ENCODE results near the gene NLGN1. TPM values are rescaled to one million over a fixed set of nuclear protein-coding genes. Genes with fewer than 3 reads are reported as not detected.
A peak's percentile ranks its signal among the peaks of the same experiment; 100 is the strongest.

NLGN1 gene
- total and polyA plus RNA-seq, 11 donors, result 1.8 to 27.6 (median 15.5) TPM

DNA sequence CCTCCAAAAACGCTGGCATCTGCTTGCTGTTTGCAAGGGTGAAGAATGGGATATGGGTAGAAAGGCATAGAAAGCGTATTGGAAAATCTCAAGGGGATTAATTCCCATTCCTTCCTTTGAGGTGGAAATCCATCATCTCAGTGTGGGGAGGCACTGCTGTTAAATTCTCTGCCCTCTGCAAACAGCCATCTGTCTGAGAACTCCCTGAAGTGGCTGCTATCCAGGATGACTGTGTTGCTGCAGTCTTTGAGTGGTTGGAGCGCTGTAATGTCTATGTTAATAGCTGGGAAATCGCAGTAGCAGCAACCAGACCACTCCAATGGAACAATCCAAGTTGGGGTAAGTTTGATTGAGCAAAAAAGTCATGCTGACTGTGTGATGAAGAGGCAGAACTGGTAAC is 625.9 kb downstream of the NLGN1 start:
- DNase-seq (no peak), ATAC-seq (peak in 3 of 4 donors; percentile 53 to 77 (median 69))
- H3K27ac ChIP-seq, result no peak overlapping the region
- intact Hi-C loops (cut with DNase I), result no loop called here
- H3K27me3 ChIP-seq, result no peaks in the 10 kb centered on the region
- no peaks in the 10 kb centered on the region for H3K36me3 ChIP-seq
- WGBS, 4 donors, result 48 to 79% (median 64%) methylated on average over 4 of the region's 4 CpGs
- peaks cover 0 to 8% (median under 1%) of the 10 kb centered on the region in 12 donors for H3K9me3 ChIP-seq
- TF ChIP-seq, protein P1, sequence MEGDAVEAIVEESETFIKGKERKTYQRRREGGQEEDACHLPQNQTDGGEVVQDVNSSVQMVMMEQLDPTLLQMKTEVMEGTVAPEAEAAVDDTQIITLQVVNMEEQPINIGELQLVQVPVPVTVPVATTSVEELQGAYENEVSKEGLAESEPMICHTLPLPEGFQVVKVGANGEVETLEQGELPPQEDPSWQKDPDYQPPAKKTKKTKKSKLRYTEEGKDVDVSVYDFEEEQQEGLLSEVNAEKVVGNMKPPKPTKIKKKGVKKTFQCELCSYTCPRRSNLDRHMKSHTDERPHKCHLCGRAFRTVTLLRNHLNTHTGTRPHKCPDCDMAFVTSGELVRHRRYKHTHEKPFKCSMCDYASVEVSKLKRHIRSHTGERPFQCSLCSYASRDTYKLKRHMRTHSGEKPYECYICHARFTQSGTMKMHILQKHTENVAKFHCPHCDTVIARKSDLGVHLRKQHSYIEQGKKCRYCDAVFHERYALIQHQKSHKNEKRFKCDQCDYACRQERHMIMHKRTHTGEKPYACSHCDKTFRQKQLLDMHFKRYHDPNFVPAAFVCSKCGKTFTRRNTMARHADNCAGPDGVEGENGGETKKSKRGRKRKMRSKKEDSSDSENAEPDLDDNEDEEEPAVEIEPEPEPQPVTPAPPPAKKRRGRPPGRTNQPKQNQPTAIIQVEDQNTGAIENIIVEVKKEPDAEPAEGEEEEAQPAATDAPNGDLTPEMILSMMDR (IDR thresholded peaks at IDR 0.05), result no peak
- TF ChIP-seq POLR2A (IDR thresholded peaks at IDR 0.05), result no peak
- no peak overlapping the region for H3K4me3 ChIP-seq
- H3K4me1 ChIP-seq, result no peaks in the 10 kb centered on the region

DNA sequence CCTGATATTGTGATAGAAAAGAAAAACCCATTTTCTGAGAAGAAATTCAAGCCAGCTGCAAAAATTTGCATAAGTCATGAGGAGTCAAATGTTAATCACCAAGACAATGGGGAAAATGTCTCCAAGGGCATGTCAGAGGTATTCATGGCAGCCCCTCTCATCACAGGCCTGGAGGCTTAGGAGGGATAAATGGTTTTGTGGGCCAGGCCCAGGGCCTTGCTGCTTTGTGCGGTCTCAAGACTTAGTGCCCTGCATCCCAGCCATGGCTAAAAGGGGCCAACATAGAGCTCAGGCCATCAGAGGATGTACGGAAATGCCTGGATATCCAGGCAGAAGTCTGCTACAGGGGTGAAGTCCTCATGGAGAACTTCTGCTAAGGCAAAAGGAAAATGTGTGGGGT is 631.1 kb downstream of the NLGN1 start:
- H3K4me1 ChIP-seq, result no peaks in the 10 kb centered on the region
- intact Hi-C loops (cut with DNase I), result no loop called here
- no peaks in the 10 kb centered on the region for H3K27me3 ChIP-seq
- no peaks in the 10 kb centered on the region for H3K36me3 ChIP-seq
- WGBS, 4 donors, result 89 to 96% (median 91%) methylated on average over 2 of the region's 2 CpGs
- no peak overlapping the region for H3K27ac ChIP-seq
- no peak for ATAC-seq
- DNase-seq, result no peak
- TF ChIP-seq, protein P1 (IDR thresholded peaks at IDR 0.05), result no peak
- no peak overlapping the region for H3K4me3 ChIP-seq
- H3K9me3 ChIP-seq, result peaks cover 0 to 23% (median 5%) of the 10 kb centered on the region in 12 donors

DNA sequence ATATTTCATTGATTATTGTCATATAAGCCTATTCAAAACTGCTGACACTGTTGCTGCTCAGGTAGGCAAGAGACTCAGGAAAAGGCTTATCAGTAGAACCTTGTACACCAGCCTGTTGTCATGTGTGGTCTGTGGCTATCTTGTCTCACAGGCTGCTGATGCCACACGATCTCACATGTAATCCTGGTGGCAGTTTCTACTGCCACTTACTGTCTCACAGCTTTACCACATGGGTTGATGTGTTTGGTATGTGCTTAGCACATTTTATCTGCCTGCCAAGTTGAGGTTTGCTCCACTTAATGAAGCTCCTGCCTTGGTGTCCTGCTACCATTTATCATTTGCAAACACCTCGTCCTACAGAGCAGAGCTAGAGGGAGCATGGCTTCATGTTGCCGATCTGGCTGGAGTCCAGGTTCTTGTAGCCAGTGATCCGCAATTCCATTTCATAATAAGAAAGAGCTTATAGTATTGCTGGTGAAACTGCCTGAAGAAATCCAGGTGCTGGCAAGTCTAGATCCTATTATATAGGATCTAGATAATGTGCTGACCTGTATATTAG is 637.9 kb downstream of the NLGN1 start:
- DNase-seq, result no peak
- 11 to 49% (median 23%) methylated on average over 4 of the region's 4 CpGs for WGBS, 4 donors
- Histone ChIP-seq H3K9me3 (peaks cover 0 to 7% (median 0%) of the 10 kb centered on the region in 12 donors), H3K36me3 (no peaks in the 10 kb centered on the region), H3K27ac (no peak overlapping the region), H3K4me1 (peaks cover 0 to 2% (median 0%) of the 10 kb centered on the region in 12 donors), H3K4me3 (no peak overlapping the region), H3K27me3 (no peaks in the 10 kb centered on the region)
- TF ChIP-seq, protein P1 (IDR thresholded peaks at IDR 0.05), result no peak
- no peak for TF ChIP-seq POLR2A (IDR thresholded peaks at IDR 0.05)
- intact Hi-C loops (cut with DNase I), result no loop called here
- ATAC-seq, result peak in 3 of 4 donors; percentile 32 to 64 (median 51)

DNA sequence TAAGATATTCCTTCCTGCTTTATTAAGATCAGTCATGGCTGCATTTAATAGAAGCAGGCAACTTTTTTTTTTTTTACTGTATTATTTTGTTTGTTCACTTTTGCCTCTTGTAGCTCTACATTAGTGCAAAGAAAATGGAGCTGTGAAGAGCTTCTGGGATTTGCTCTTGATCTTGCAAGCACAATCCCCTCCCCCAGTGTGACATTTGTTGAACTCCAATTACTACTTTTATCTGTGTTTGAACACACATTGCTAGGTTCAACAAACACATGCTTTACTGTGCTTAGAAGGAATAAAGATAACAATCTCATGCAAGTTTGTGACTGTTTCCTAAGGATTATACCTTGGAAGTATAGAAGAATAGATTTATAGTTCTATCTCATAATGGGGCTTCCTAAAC is 648.8 kb downstream of the NLGN1 start:
- Histone ChIP-seq H3K4me3 (no peak overlapping the region), H3K4me1 (no peaks in the 10 kb centered on the region), H3K9me3 (peaks cover 0 to 7% (median 0%) of the 10 kb centered on the region in 12 donors), H3K27ac (no peak overlapping the region), H3K27me3 (no peaks in the 10 kb centered on the region), H3K36me3 (no peaks in the 10 kb centered on the region)
- ATAC-seq (no peak), DNase-seq (no peak)
- intact Hi-C loops (cut with DNase I), result no loop called here
- TF ChIP-seq, protein P1 (IDR thresholded peaks at IDR 0.05), result no peak
- TF ChIP-seq POLR2A (IDR thresholded peaks at IDR 0.05), result no peak

Data from heart left ventricle (tissue), 16 donors.